Endothelial cell (in vitro differentiated cells): ENCODE results near the gene DEFB132. TPM values are rescaled to one million over a fixed set of nuclear protein-coding genes. Genes with fewer than 3 reads are reported as not detected.

ENCODE experiments used
- DNase-seq: peaks from one replicate; pipeline ENCODE4 v3.0.0; 2021; ENCODE audit warnings: low spot score
- H3K27ac Mint-ChIP-seq: one replicate; pipeline ENCODE4 v1.8.0; 2021; ENCODE audit warnings: mixed read lengths, inconsistent platforms; ENCODE audit not compliant: unreplicated experiment
- H3K27me3 Mint-ChIP-seq: one replicate; pipeline ENCODE4 v1.8.0; 2021; ENCODE audit warnings: mild to moderate bottlenecking, moderate library complexity, mixed read lengths, inconsistent platforms; ENCODE audit not compliant: unreplicated experiment
- H3K36me3 Mint-ChIP-seq: one replicate; pipeline ENCODE4 v1.8.0; 2021; ENCODE audit warnings: mild to moderate bottlenecking, low read depth, mixed read lengths, inconsistent platforms; ENCODE audit not compliant: unreplicated experiment
- H3K4me1 Mint-ChIP-seq: one replicate; pipeline ENCODE4 v1.8.0; 2021; ENCODE audit warnings: mild to moderate bottlenecking, mixed read lengths, inconsistent platforms; ENCODE audit not compliant: unreplicated experiment
- H3K4me3 Mint-ChIP-seq: one replicate; pipeline ENCODE4 v1.8.0; 2021; ENCODE audit warnings: mild to moderate bottlenecking, mixed read lengths, inconsistent platforms; ENCODE audit not compliant: unreplicated experiment
- H3K9me3 Mint-ChIP-seq: one replicate; pipeline ENCODE4 v1.8.0; 2021; ENCODE audit warnings: mixed read lengths, inconsistent platforms; ENCODE audit not compliant: unreplicated experiment
- total RNA-seq: library from RNA; stranded (reverse); fragmentation: NEBNext Ultra II Directional; extraction: Animal tissue kit (Norgen Biotek cat#: 25700); gene quantifications from one replicate; pipeline ENCODE4 v1.2.1, GENCODE V29; 2021; ENCODE audit not compliant: unreplicated experiment
- TF ChIP-seq, protein P1 (sequence below): fragments of 200-600 bp; sonication (generic); IDR thresholded peaks from one replicate; pipeline ENCODE4 v1.5.0; 2021; ENCODE audit warnings: antibody characterized with exemption; ENCODE audit not compliant: unreplicated experiment

Gene DEFB132
- total RNA-seq, 1 donor from 2014 or later, result not detected

GRCh38 chr20:300345-300990, 42.9 kb downstream of the DEFB132 start:
- Mint-ChIP-seq H3K4me1 (peaks cover 56% of the 10 kb centered on the region), H3K27me3 (peaks cover 21% of the 10 kb centered on the region), H3K27ac (peak overlapping the region; percentile 97), H3K36me3 (peaks cover 15% of the 10 kb centered on the region), H3K4me3 (peak overlapping the region; percentile 99), H3K9me3 (no peaks in the 10 kb centered on the region)
- TF ChIP-seq, protein P1, sequence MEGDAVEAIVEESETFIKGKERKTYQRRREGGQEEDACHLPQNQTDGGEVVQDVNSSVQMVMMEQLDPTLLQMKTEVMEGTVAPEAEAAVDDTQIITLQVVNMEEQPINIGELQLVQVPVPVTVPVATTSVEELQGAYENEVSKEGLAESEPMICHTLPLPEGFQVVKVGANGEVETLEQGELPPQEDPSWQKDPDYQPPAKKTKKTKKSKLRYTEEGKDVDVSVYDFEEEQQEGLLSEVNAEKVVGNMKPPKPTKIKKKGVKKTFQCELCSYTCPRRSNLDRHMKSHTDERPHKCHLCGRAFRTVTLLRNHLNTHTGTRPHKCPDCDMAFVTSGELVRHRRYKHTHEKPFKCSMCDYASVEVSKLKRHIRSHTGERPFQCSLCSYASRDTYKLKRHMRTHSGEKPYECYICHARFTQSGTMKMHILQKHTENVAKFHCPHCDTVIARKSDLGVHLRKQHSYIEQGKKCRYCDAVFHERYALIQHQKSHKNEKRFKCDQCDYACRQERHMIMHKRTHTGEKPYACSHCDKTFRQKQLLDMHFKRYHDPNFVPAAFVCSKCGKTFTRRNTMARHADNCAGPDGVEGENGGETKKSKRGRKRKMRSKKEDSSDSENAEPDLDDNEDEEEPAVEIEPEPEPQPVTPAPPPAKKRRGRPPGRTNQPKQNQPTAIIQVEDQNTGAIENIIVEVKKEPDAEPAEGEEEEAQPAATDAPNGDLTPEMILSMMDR, result no peak
- DNase-seq, result no peak

- no peak overlapping the region for H3K4me3 Mint-ChIP-seq
- no peaks in the 10 kb centered on the region for H3K9me3 Mint-ChIP-seq
- H3K36me3 Mint-ChIP-seq, result peaks cover 12% of the 10 kb centered on the region
- H3K27me3 Mint-ChIP-seq, result peaks cover 13% of the 10 kb centered on the region
- TF ChIP-seq, protein P1, result no peak
- H3K27ac Mint-ChIP-seq, result peak overlapping the region; percentile 97
- DNase-seq, result no peak
- H3K4me1 Mint-ChIP-seq, result peaks cover 45% of the 10 kb centered on the region
Observed at GRCh38 chr20:301886-302848, 44.6 kb downstream of the DEFB132 start.

DNA sequence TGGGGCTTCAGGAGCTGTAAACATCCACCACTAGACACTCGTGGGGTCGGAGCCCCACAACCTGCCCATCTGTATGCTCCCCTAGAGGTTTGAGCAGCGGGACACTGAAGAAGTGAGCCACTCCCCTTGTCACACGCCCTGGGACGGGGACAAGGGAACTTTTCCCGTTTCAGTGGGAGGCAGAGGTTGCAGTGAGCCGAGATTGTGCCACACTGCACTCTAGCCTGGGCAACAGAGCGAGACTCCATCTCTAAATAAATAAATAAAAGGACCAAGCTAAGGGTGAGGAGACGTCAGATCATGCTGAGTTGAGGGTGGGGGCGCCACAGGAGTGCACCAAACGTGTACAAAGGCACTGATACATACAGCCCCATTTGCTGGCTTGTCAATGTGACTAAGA, 48.2 kb downstream of the DEFB132 start:
- Mint-ChIP-seq H3K4me1 (peaks cover 44% of the 10 kb centered on the region), H3K27ac (no peak overlapping the region), H3K4me3 (no peak overlapping the region), H3K27me3 (peaks cover 8% of the 10 kb centered on the region), H3K36me3 (peaks cover 4% of the 10 kb centered on the region), H3K9me3 (no peaks in the 10 kb centered on the region)
- TF ChIP-seq, protein P1, result no peak
- no peak for DNase-seq

DNA sequence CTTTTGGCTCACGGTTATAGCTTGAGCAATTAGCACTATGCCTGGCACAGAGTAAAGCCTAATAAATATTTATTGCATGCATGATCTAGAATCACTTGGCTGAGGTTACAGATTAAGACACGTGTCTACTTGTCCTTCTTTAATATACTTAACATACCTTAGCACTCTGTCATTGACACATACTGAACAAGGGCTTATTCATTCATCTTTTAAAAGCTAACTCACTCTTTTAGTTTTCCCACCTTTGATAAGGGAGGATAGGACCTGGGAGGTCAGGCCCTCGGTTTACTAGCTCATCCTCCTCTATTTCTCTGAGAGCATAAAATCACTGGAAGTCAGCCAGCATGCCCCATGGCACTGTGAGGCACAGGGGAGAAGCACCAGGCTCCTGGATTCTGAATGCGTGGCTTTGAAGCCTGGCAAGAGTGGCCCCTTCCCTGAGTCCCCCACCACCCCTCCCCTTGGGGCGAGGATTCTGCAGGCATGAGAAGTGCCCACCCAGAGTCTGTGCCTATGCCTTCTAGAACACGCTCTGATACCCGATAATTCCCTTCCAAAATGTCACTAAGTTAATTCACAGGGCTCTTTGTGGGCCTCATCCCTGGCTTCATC, 51.0 kb downstream of the DEFB132 start:
- H3K9me3 Mint-ChIP-seq, result no peaks in the 10 kb centered on the region
- no peak overlapping the region for H3K4me3 Mint-ChIP-seq
- peaks cover 4% of the 10 kb centered on the region for H3K36me3 Mint-ChIP-seq
- TF ChIP-seq, protein P1, result no peak
- H3K27ac Mint-ChIP-seq, result peak overlapping the region; percentile 100
- peaks cover 7% of the 10 kb centered on the region for H3K27me3 Mint-ChIP-seq
- DNase-seq, result no peak
- peaks cover 25% of the 10 kb centered on the region for H3K4me1 Mint-ChIP-seq
